ENCODE data around the gene CLNK. TPM values are rescaled to one million over a fixed set of nuclear protein-coding genes. Genes with fewer than 3 reads are reported as not detected.

Gene CLNK
- total RNA-seq (under 1 TPM; 0.05 to 0.17 TPM), total RNA-seq (0 to 4.5 (median 0.74) reads per million in 172 experiments)
- 0.39 TPM for polyA plus RNA-seq (2013, experiment 1 of 2)
- polyA plus RNA-seq (2013, experiment 2 of 2), result 0.22 TPM

DNA sequence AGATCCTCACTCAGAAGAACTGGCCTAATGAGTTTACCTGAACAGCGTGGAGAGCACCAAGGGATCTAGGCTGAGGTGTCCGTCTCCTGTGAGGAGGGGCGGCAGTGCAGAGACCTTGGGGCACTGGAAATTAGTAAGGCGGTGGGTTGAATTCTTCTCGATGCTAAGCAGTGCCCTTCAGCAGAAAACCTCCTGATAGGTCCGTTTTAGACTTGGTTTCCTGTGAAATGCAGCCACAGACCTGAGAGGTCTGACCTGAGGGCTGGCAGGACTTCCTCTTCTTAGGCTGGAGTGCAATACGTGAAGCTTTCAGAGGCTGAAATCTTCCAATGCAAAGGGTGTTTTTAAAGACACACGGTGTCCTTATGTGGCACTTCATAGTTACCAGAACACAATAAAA, at the start of gene CLNK:
CLNK (minus strand) TSS at position 138 of the 400 bp plus-strand sequence. CDS start 16,899 bp downstream, outside the sequence.
- H3K27me3 Mint-ChIP-seq, result no peaks in the 10 kb centered on the region
- no peak for DNase-seq
- no peaks in the 10 kb centered on the region for H3K9me3 Mint-ChIP-seq
- no peak for TF ChIP-seq CTCF (IDR thresholded peaks at IDR 0.05)
- no peak within 1 kb of the TSS for H3K27ac Mint-ChIP-seq
- H3K4me3 Mint-ChIP-seq, result no peak within 1 kb of the TSS
- H3K36me3 Mint-ChIP-seq (ENCODE audit: low read depth), result no peaks in the 10 kb centered on the region
- intact Hi-C loops (cut with DNase I, micrococcal nuclease), result no loop called here
- ChIA-PET POLR2A (no interaction called here), CTCF (no interaction called here)
- H3K4me1 Mint-ChIP-seq (ENCODE audit: low read depth), result no peaks in the 10 kb centered on the region
- Histone ChIP-seq H3K4me3 (ENCODE audit: low read length) (no peak within 1 kb of the TSS), H3K9me3 (ENCODE audit: control insufficient read depth in 1 of 2, insufficient read depth in 1 of 2, low read length in 2 of 2) (no peaks in the 10 kb centered on the region), H3K4me1 (ENCODE audit: insufficient read depth, low read length) (no peaks in the 10 kb centered on the region), H3K27me3 (ENCODE audit: control insufficient read depth in 1 of 2, insufficient read depth in 2 of 2, low read length in 2 of 2) (no peaks in the 10 kb centered on the region), H3K36me3 (ENCODE audit: insufficient read depth, low read length) (no peaks in the 10 kb centered on the region), H3K27ac (ENCODE audit: low read depth in 1 of 2, low read length in 2 of 2) (no peak within 1 kb of the TSS)
- ATAC-seq (ENCODE audit: poor library complexity), result no peak

DNA sequence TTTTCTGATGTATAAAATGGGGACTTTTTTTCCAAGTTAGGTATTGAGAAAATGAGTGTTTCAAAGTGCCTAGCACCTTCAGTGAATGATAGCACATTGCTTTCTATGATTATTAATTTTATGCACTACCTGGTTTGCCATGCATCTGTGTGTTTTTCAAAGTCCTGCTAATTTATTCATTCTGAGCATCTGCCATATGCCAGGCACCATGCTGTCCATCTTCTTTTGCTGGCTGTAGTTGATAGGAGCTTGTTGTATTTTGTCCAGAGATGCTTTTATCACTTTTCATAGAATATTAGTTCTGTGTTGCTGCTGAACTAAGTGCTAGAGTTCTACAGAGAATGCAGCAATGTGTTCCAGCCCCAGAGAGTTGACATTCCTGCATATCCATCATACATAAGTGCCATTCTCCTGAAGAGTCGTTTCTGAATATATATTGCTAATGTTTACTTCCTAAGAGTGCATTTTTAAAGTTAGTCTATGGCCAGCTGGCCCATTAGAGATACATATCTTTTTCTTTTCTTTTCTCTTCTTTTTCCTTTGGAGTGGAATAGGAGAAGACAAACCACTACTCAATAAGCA, 49.0 kb upstream of the CLNK start:
- Mint-ChIP-seq H3K27me3 (no peaks in the 10 kb centered on the region), H3K4me1 (ENCODE audit: low read depth) (peaks cover 4% of the 10 kb centered on the region), H3K9me3 (no peaks in the 10 kb centered on the region), H3K4me3 (no peak overlapping the region), H3K27ac (no peak overlapping the region), H3K36me3 (ENCODE audit: low read depth) (no peaks in the 10 kb centered on the region)
- ATAC-seq (ENCODE audit: poor library complexity) (no peak), DNase-seq (no peak)
- no peaks in the 10 kb centered on the region for H3K9me3 ChIP-seq (ENCODE audit: control insufficient read depth in 1 of 2, insufficient read depth in 1 of 2, low read length in 2 of 2)
- CTCF ChIA-PET, result no interaction called here
- no peak overlapping the region for H3K4me3 ChIP-seq (ENCODE audit: low read length)
- H3K36me3 ChIP-seq (ENCODE audit: insufficient read depth, low read length), result no peaks in the 10 kb centered on the region
- no peak overlapping the region for H3K27ac ChIP-seq (ENCODE audit: low read depth in 1 of 2, low read length in 2 of 2)
- H3K4me1 ChIP-seq (ENCODE audit: insufficient read depth, low read length), result no peaks in the 10 kb centered on the region
- H3K27me3 ChIP-seq (ENCODE audit: control insufficient read depth in 1 of 2, insufficient read depth in 2 of 2, low read length in 2 of 2), result no peaks in the 10 kb centered on the region
- TF ChIP-seq CTCF (IDR thresholded peaks at IDR 0.05), result no peak
- intact Hi-C loops (cut with DNase I, micrococcal nuclease), result no loop called here
- POLR2A ChIA-PET, result no interaction called here

GRCh38 chr4:10732914-10733415, 48.4 kb upstream of the CLNK start:
- H3K4me3 Mint-ChIP-seq, result no peak overlapping the region

More at GRCh38 chr4:10732914-10733415, 48.4 kb upstream of the CLNK start:
- ATAC-seq (ENCODE audit: poor library complexity) (no peak), DNase-seq (no peak)
- Histone ChIP-seq H3K27me3 (ENCODE audit: control insufficient read depth in 1 of 2, insufficient read depth in 2 of 2, low read length in 2 of 2) (no peaks in the 10 kb centered on the region), H3K27ac (ENCODE audit: low read depth in 1 of 2, low read length in 2 of 2) (no peak overlapping the region), H3K4me1 (ENCODE audit: insufficient read depth, low read length) (no peaks in the 10 kb centered on the region), H3K36me3 (ENCODE audit: insufficient read depth, low read length) (no peaks in the 10 kb centered on the region), H3K4me3 (ENCODE audit: low read length) (no peak overlapping the region), H3K9me3 (ENCODE audit: control insufficient read depth in 1 of 2, insufficient read depth in 1 of 2, low read length in 2 of 2) (no peaks in the 10 kb centered on the region)
- CTCF ChIA-PET, result no interaction called here
- peaks cover 4% of the 10 kb centered on the region for H3K4me1 Mint-ChIP-seq (ENCODE audit: low read depth)
- no peak for TF ChIP-seq CTCF (IDR thresholded peaks at IDR 0.05)
- POLR2A ChIA-PET, result interaction anchor here (1.1 kb wide), 1 partner anchor 11 kb away, joined by 3 read pairs; no protein-coding TSS in a partner anchor
- H3K27ac Mint-ChIP-seq, result no peak overlapping the region
- intact Hi-C loops (cut with DNase I, micrococcal nuclease), result no loop called here
- no peaks in the 10 kb centered on the region for H3K36me3 Mint-ChIP-seq (ENCODE audit: low read depth)
- no peaks in the 10 kb centered on the region for H3K27me3 Mint-ChIP-seq
- no peaks in the 10 kb centered on the region for H3K9me3 Mint-ChIP-seq

Data from CD4-positive, alpha-beta T cell (primary cell).